ENCODE measurements around the gene ARL2BP.

Gene ARL2BP

GRCh38 chr16:57224651-57225335 lies 20.3 kb upstream of the ARL2BP start:
- no peak for TF ChIP-seq CTCF (IDR thresholded peaks at IDR 0.05; ENCODE audit: control extremely low read depth, extremely low read depth, low read depth, missing control alignments)
- DNase-seq (ENCODE audit: extremely low spot score) = no peak
- ChIA-PET POLR2A (no interaction called here), CTCF (interaction anchor here (0.9 to 1.6 kb wide), 3 partner anchors 10 to 83 kb away, joined by 3 to 4 read pairs (median 3); no protein-coding TSS in a partner anchor)

GRCh38 chr16:57225978-57226377 lies 19.1 kb upstream of the ARL2BP start:
- no peak for DNase-seq (ENCODE audit: extremely low spot score)
- POLR2A ChIA-PET = no interaction called here
- no peak for TF ChIP-seq CTCF (IDR thresholded peaks at IDR 0.05; ENCODE audit: control extremely low read depth, extremely low read depth, low read depth, missing control alignments)
- CTCF ChIA-PET = interaction anchor here (1.0 to 1.6 kb wide), 2 partner anchors 10 to 84 kb away, joined by 3 to 4 read pairs; no protein-coding TSS in a partner anchor

GRCh38 chr16:57226701-57227621 lies 18.1 kb upstream of the ARL2BP start:
- ChIA-PET CTCF (interaction anchor here (1.0 to 1.4 kb wide), 2 partner anchors 9 kb away, joined by 3 read pairs; no protein-coding TSS in a partner anchor), POLR2A (no interaction called here)
- DNase-seq (ENCODE audit: extremely low spot score) = no peak
- no peak for TF ChIP-seq CTCF (IDR thresholded peaks at IDR 0.05; ENCODE audit: control extremely low read depth, extremely low read depth, low read depth, missing control alignments)

DNA sequence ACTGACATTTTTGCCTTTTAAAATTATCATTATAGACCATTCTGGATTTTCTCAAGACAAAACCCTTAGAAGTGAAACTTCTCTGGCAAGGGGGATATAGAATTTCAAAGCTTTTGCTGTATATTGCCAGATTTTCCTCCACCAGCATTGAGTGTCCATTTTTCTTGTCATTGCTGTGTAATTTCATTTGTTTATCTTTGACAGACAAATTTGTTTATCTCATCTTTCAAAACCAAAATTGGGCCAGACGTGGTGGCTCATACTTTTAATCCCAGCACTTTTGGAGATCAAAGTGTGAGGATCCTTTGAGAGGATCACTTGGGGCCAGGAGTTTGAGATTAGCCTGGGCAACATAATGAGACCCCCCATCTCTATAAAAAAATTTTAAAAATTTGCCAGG lies 16.0 kb upstream of the ARL2BP start:
- no peak for TF ChIP-seq CTCF (IDR thresholded peaks at IDR 0.05; ENCODE audit: control extremely low read depth, extremely low read depth, low read depth, missing control alignments)
- no peak for DNase-seq (ENCODE audit: extremely low spot score)
- ChIA-PET POLR2A (no interaction called here), CTCF (interaction anchor here (1.0 kb wide), 1 partner anchor 14 kb away, joined by 4 read pairs; no protein-coding TSS in a partner anchor)

- TF ChIP-seq CTCF (IDR thresholded peaks at IDR 0.05; ENCODE audit: control extremely low read depth, extremely low read depth, low read depth, missing control alignments) = no peak
- POLR2A ChIA-PET = no interaction called here
- DNase-seq (ENCODE audit: extremely low spot score) = no peak
- CTCF ChIA-PET = interaction anchor here (1.7 kb wide), 1 partner anchor 9 kb away, joined by 3 read pairs; no protein-coding TSS in a partner anchor
Measured at GRCh38 chr16:57231821-57232350, 13.2 kb upstream of the ARL2BP start.

DNA sequence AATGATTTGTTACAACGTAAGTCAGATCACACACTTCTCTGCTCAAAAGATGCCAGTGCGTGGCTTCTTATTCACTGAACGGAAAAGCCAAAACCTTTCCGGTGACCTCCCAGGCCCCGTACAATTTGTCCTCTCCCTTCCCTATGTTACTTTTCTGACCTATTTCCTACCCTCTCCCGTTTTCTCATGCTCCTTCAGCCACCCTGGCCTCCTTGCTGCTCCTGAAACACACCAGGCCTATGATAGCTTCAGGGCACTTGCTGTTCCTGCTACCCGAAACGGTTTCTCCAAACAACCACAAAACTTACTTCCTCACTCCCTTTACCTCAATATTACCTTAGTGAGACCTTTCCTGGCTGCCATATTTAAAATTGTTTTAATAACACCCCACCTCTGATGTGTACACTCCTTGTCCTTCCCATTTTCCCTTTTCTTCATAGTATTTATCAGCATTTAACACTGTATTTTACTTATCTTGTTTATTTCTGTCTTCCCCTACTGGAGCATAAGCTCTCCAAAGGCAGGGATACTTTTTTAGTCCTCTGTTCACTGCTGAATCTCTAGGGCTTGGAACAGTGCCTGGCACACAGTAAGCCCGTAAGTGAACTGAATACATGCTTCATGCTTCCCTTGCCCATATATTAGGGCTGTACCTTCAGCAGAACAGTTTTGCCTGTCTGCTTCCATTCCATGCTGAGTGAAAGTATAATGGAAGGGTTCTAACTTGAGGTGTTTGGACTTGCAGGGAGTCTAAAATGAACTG lies 10.9 kb upstream of the ARL2BP start:
- CTCF ChIA-PET = no interaction called here
- POLR2A ChIA-PET = no interaction called here
- no peak for TF ChIP-seq CTCF (IDR thresholded peaks at IDR 0.05; ENCODE audit: control extremely low read depth, extremely low read depth, low read depth, missing control alignments)
- no peak for DNase-seq (ENCODE audit: extremely low spot score)

Measured in GM10248 (cell line).